Neural crest cell (in vitro differentiated cells): ENCODE measurements around the gene CKS1B. TPM values are rescaled to one million over a fixed set of nuclear protein-coding genes. Genes with fewer than 3 reads are reported as not detected.
A peak's percentile ranks its signal among the peaks of the same experiment; 100 is the strongest.

Experiments used
- DNase-seq: peaks from one replicate; pipeline ENCODE4 v3.0.0; 2021; ENCODE audit warnings: low read depth, mixed read lengths, low spot score
- H3K27ac Mint-ChIP-seq: one replicate; pipeline ENCODE4 v1.8.0; 2021; ENCODE audit warnings: mild to moderate bottlenecking, mixed read lengths; ENCODE audit not compliant: unreplicated experiment
- H3K27me3 Mint-ChIP-seq: 2 replicates; pipeline ENCODE4 v1.8.0; 2021; ENCODE audit warnings: low read depth, mild to moderate bottlenecking, mixed read lengths
- H3K36me3 Mint-ChIP-seq: 2 replicates; pipeline ENCODE4 v1.8.0; 2021; ENCODE audit warnings: low read depth, mild to moderate bottlenecking, mixed read lengths
- H3K4me1 Mint-ChIP-seq: 2 replicates; pipeline ENCODE4 v1.8.0; 2021; ENCODE audit warnings: mixed read lengths
- H3K4me3 Mint-ChIP-seq: one replicate; pipeline ENCODE4 v1.8.0; 2021; ENCODE audit warnings: mild to moderate bottlenecking, mixed read lengths
- H3K9me3 Mint-ChIP-seq: 2 replicates; pipeline ENCODE4 v1.8.0; 2021; ENCODE audit warnings: mixed read lengths
- CTCF ChIP-seq: fragments of 200-600 bp; sonication (generic); conservative IDR thresholded peaks from 2 replicates; pipeline ENCODE4 v1.5.0; 2021; ENCODE audit warnings: antibody characterized with exemption, mild to moderate bottlenecking
- total RNA-seq: library from RNA; stranded (reverse); gene quantifications from 2 replicates; pipeline ENCODE4 v1.2.1, GENCODE V29; 2021

The CKS1B gene
- total RNA-seq, 1 donor from 2014 or later: 211 TPM

GRCh38 chr1:155012776-155013602 is 38.5 kb downstream of the CKS1B start:
- Mint-ChIP-seq H3K27me3 (no peaks in the 10 kb centered on the region), H3K9me3 (no peaks in the 10 kb centered on the region), H3K36me3 (no peaks in the 10 kb centered on the region), H3K4me1 (peaks cover 14% of the 10 kb centered on the region), H3K4me3 (peak overlapping the region; percentile 25), H3K27ac (no peak overlapping the region)
- TF ChIP-seq CTCF: no peak
- DNase-seq: no peak

GRCh38 chr1:155013632-155014031 is 39.2 kb downstream of the CKS1B start:
- TF ChIP-seq CTCF: no peak
- no peak overlapping the region for H3K27ac Mint-ChIP-seq
- H3K36me3 Mint-ChIP-seq: no peaks in the 10 kb centered on the region
- peaks cover 15% of the 10 kb centered on the region for H3K4me1 Mint-ChIP-seq
- no peaks in the 10 kb centered on the region for H3K27me3 Mint-ChIP-seq
- H3K9me3 Mint-ChIP-seq: no peaks in the 10 kb centered on the region
- DNase-seq: no peak
- H3K4me3 Mint-ChIP-seq: no peak overlapping the region

GRCh38 chr1:155014709-155015508 is 40.4 kb downstream of the CKS1B start:
- Mint-ChIP-seq H3K4me1 (peaks cover 28% of the 10 kb centered on the region), H3K36me3 (no peaks in the 10 kb centered on the region), H3K4me3 (no peak overlapping the region), H3K27me3 (no peaks in the 10 kb centered on the region), H3K27ac (no peak overlapping the region), H3K9me3 (no peaks in the 10 kb centered on the region)
- no peak for TF ChIP-seq CTCF
- DNase-seq: no peak

GRCh38 chr1:155015527-155016230 is 41.2 kb downstream of the CKS1B start:
- no peaks in the 10 kb centered on the region for H3K27me3 Mint-ChIP-seq
- H3K4me1 Mint-ChIP-seq: peaks cover 30% of the 10 kb centered on the region
- no peak for DNase-seq
- H3K27ac Mint-ChIP-seq: no peak overlapping the region
- peak overlapping the region; percentile 41 for H3K4me3 Mint-ChIP-seq
- no peaks in the 10 kb centered on the region for H3K36me3 Mint-ChIP-seq
- TF ChIP-seq CTCF: no peak
- H3K9me3 Mint-ChIP-seq: no peaks in the 10 kb centered on the region

GRCh38 chr1:155016231-155016831 is 41.9 kb downstream of the CKS1B start:
- Mint-ChIP-seq H3K27ac (no peak overlapping the region), H3K36me3 (no peaks in the 10 kb centered on the region), H3K9me3 (no peaks in the 10 kb centered on the region), H3K27me3 (no peaks in the 10 kb centered on the region), H3K4me3 (no peak overlapping the region), H3K4me1 (peaks cover 30% of the 10 kb centered on the region)
- no peak for TF ChIP-seq CTCF
- no peak for DNase-seq
